Frontal cortex (tissue), 4 donors: Measurements from ENCODE around the gene OGFR. TPM values are rescaled to one million over a fixed set of nuclear protein-coding genes. Genes with fewer than 3 reads are reported as not detected.
A peak's percentile ranks its signal among the peaks of the same experiment; 100 is the strongest.

ENCODE experiments used
- DNase-seq, 2 donors: peaks; one replicate each; pipeline ENCODE4 v3.0.0; 2012; ENCODE audit warnings: low spot score in 2 of 2
- FAIRE-seq: peaks from 2 replicates; lab custom pipeline; 2012; peaks lifted over from hg19 to GRCh38; lab: Jason Lieb, UNC
- total RNA-seq: library from RNA; depleted of rRNA; stranded (reverse); fragments of >200 nt; gene quantifications from one replicate; pipeline ENCODE4 v1.2.3, GENCODE V29; 2014
- donor health status: control.
- donor health status: control.
- donor health status: control.

The OGFR gene
- total RNA-seq, 1 donor from 2014 or later: 24.1 TPM

DNA sequence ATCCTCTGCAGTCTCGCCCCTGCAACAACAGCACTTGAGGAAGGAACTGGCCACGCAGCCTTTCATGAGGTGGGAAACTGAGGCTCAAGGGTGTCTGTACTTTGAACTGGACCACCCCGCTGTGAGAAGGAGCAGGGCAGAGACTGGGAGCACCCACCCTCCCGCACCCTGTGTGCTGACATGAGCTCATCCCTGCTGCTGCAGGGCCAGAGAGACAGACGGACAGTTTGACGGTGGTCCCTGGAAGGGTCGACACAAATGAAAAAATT lies 25.3 kb upstream of the OGFR start:
- no peak for FAIRE-seq
- no peak for DNase-seq

DNA sequence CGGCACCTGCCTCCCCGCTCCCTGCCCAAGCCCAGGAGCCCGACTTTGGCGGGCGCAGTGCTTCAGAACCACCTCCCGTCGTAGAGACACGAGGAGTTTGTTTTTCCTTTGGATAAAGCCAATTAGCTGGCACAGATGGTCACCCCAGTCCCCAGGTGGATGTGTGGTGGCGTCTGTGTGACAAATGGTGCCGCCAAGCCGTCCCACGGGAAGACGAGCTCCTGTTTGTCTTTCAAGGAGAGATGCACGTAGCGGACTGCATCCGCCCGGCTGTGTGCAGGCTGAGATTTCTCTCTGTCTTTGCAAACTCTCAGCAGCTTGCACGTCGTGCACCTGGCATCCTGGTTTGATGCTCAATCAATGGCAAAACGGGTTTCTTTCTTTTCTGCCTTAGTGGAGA lies 24.4 kb upstream of the OGFR start:
- FAIRE-seq: no peak
- no peak for DNase-seq

DNA sequence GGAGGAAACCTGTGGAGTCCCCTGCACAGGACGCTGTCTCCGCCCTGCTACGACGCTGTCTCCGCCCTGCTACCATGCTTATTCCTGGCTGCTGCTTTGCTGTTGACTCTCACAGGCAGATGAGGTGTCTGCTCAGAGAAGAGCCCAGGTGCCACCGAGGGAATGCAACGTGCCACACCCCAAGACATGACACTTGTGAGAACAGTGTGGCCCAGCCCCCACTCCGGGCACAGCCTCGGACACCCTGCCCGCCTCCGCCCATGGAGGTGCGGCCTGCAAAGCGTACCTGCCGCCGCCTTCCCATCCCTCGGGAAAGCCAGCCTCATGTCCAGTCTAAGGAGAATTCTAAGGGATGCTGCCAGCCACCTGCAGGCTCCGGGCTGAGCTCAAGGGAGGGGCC lies 23.9 kb upstream of the OGFR start:
- DNase-seq: no peak

DNA sequence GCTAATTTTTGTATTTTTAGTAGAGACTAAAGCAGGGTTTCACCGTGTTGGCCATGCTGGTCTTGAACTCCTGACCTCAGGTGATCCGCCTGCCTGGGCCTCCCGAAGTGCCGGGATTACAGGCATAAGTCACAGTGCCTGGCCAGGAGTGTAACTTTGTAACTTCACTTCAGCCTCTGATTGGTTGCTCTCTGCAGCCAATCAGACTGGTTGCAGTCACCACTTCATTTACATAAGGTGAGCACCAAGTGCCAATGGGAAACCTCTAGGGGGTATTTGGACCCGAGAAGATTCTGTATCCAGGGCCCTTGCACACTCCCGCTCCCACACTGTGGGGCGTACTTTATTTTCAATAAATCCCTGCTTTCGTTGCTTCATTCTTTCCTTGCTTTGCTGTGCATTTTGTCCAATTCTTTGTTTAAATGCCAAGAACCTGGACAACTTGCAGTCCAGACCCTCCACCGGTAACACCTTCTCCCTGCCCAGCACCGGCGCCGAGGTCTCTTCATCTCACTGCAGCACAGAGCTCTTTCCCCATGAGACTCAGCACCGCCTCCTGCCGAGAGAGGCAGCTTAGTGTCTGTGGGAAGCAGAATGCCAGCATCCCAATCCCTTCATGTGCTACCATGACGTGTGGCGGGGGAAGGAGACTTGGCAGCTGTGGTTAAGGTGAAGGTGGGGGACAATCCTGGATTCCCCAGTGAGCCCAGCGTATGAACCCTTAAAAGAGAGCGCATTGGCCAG lies 22.3 kb upstream of the OGFR start:
- FAIRE-seq (no peak), DNase-seq (no peak)

More for the DNA sequence above, 23.9 kb upstream of the OGFR start:
- no peak for FAIRE-seq

DNA sequence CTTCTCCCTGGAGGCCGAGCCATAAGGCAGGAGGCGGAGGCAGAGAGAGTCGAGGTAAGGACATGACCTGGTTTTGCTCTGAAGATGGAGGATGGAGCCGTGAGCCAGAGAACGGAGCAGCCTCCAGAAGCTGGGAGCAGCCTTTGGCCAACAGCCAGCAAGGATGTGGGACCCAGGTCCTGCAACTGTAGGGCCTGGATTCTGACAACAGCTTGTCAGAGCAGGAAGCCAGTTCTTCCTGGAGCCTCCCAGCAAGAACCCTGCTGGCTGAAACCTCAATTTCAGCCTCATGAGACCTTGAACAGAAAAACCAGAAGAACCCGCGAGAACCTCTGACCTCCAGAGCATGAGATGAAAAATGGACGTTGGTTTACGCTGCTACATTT lies 21.7 kb upstream of the OGFR start:
- DNase-seq (no peak), FAIRE-seq (no peak)

DNA sequence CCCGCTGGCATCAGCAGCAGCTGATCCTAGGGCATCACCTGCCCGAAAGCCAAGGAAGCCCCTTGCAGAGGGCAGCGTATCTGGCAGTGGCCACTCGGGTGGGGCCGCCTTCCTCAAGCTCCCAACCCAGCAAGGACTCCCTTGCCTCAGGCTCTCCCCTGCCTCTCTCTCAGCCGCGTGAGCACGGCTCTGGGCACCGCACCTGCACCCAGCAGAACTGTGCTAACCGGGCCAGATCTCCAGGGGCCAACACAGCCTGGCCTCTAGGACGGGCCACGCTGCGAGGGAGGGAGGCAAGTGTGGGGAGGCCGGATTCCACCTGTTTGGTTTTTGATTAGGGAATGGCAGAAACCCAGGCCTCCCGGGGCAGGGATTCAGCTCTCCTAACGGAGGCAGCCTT lies 20.1 kb upstream of the OGFR start:
- FAIRE-seq: no peak
- no peak for DNase-seq

DNA sequence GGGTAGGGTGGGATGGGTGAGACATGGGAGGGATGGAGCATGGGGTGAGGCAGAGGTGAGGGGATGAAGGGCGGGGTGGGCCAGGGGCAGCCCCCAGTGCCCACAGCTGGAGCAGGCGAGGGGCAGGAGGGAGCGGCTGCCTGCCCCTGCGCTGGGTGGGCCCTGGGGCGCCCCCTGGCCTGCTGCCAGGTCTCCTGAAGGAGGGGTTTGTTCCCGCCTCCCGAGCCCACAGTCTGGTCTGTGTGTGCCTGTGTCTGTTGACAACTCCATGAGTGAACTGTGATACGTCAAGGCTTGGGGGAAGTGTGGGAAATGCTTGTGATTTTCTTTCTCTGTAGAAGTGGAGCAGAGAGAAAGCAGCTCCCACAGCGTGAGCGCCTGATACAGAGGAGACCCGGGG lies 19.2 kb upstream of the OGFR start:
- FAIRE-seq (no peak), DNase-seq (no peak)

DNA sequence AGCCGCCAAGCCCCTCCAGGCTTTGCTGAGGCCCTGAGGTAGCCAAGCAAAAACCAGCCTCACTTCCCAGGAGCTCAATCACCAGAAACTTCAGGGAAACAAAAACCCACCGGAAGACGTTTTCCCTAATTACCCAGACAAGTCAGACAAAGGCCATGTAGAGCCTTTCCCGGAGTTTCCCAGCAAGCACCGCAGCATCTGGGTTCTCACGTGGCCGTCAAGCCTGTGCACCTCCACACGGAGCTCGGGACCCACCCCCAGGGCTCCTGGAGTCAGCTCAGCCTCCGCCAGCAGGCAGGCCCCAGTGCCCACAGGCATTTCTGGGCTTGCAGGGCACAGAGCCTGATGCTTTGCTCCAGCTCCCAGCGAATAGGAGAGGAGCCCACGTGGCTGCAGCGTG lies 18.5 kb upstream of the OGFR start:
- no peak for DNase-seq
- FAIRE-seq: no peak

DNA sequence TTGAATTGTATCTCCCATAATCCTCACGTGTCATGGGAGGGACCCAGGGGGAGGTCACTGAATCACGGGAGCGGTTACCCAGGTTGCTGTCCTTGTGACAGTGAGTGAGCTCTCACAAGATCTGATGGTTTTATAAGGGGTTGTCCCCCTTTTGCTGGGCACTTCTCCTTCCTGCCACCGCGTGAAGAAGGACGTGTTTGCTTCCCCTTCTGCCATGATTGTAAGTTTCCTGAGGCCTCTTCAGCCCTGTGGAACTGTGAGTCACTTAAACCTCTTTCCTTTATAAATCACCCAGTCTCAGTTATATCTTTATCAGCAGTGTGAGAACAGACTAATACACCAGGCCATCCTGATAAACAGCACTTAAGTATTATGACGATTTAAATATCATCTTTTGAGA lies 17.3 kb upstream of the OGFR start:
- DNase-seq (no peak), FAIRE-seq (no peak)

DNA sequence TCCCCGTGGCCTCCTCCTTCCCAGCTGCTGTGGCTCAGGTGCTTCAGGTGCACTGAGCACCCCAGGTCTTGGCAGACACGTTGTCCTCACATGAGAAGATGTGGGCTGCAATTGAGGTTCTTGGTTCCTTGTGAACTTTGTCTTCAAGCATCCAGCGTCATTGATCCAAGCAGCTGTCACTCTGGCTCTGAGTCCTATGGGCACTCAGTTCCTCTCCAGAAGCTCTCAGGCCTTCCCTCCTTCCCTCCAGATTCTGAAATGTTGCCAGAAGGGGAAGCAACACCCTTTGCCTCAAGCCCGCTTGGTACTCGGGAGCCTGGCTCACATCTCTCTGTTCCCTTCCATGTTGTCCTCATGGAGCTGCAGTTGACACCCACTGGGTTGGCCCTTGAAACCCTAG lies 16.8 kb upstream of the OGFR start:
- DNase-seq (no peak), FAIRE-seq (no peak)

DNA sequence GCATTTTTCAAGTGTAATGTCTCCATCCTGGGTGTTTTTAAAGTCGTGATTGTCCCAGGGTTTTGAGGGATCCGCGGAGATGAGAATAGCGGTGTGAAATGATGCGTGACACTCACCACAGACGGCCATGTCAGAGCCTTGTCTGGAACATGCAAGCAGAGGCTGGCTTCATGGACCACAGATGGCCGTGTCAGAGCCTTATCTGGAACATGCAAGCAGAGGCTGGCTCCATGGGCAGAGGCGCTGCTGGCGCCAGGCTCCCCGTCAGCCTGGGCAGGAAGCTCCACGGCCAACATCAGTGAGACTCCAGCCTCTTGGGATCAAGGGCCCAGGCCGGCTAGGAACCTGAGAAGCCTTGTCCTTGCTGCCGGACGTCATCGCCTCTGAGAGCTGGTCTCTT lies 16.0 kb upstream of the OGFR start:
- FAIRE-seq: no peak

DNA sequence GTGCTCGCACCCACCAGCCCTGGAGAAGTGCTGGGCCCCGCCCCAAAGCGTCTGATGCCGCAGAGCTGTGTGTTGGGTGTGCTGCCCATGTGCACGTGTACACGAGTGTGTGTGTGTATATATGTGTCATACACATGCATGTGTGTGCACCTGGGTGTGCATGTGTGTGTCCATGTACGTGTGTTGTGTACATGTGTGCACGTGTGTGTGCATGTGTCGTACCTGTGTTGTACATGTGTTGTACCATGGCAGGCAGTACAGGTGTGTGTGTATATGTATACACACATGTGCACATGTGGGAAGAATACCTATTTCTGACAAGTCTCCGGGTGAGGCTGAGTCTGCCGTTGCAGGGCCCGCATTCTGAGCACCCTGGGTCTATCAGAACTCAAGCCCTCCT lies 14.6 kb upstream of the OGFR start:
- no peak for FAIRE-seq

More for the DNA sequence above, 16.0 kb upstream of the OGFR start:
- DNase-seq: no peak

DNA sequence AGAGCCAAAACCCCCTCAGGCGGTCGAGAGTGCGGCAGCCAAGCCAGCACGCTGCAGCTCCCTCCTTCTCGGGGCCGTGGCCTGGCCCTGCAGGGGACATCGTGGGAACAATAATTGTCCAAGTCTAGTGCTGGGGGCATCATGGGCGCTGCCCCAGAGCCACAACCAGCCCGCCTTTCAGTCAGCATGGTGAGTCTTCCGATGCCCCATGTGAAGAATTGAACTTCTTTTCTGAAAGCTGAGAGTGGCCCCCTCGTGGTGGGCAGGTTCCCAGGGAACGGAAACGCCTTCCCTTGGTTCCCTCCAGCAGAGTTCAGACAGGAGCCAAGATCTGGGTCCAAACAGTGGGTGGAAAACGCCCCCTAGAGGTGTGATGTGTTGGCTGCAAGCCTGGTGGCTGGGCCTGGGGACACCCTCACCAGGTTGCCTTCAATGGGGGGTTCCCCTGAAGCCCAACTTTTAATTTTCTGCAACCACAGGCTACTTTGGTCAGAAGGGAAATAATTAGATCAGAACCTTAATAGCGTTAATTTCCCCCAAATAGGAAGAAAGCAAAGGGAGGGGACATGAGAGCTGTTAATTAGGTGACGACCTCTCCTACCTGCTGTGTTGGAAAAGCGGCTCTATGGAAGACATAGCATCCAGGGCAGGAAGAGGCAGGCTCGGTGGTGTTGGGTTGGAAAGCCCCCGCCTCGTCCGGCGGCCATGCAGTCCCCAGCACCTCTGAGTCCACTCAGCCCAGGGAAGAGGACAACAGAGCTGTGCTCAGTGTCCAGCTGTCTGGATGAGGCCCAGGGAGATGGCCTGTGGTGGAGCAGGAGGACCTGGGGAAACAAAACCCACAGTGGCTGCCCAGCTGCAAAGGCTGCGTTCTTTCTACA lies 13.1 kb upstream of the OGFR start:
- FAIRE-seq (peak; percentile 13), DNase-seq (peak; percentile 79 to 80)

More for the DNA sequence above, 14.6 kb upstream of the OGFR start:
- DNase-seq: no peak

DNA sequence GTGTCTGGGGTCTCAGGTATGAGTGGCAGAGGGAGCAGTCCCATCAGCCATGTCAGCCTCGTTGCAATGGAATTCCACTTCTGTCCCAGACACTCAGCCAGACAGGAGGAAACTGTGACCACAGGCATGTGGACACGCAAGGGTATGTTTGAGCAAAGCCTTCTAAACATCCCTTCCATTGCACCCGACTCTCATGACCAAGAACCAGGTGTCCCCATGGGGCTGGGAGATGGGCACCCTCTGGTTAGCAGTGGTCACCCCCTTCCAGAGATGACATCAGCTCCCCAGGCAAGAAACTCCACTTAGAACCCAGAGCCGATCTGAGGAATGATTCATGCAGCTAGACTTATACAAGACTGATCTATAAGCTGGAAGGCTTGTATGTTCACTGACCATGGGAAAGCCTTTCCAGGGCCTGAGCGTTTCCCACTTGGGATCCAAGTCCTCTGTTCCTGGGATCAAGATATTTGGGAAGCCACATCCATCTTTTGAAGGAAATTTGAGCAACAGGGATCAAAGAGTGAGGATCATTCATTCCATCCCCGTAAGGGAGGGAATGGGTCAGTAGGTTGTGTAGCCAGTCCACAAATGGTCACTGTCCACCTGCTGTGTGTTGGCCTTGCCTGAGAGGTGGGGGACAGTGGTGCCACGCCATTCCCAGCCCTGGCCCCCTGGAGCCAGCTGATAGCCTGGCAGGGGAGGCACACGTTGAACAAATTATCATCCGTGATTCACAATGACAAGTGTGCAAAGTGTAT lies 12.3 kb upstream of the OGFR start:
- DNase-seq (no peak), FAIRE-seq (no peak)

DNA sequence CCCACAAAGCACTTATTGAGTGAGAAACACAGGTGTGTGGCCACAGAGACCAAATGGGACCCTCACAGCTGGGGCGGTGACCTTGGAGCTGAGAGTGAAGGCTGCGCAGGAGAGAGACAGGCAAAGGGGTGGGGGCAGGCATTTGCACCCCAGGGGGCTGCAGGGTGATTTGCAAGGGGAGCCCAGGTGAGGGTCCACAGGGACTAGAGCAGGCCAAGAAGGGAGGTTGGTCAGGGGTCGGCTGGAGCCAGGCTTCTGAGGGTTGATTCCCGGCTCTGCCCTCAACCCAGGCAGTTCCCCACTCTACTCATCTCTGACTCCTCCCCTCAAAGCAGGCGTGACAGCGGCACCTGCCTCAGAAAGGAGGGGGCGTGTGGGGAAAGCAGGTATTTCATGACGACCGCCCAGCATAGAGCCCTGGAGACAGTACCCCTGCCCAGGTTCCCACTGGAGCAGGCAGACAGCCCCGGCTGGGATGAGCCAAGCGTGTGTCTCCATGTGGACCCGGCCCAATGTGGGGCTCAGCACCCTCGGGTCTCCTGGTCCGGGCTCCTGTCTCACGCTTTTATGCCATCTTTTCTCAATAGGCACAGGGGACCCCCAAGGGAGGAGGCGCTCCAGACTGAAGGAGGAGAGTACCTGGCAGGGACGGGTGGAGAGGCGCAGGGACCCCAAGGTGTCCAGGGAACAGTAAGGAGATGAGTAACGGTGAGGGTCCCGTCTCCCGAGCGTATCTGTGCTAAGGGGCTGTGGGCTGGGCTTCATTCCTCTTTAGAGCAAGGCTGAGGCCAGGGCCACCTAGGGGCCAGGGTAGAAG lies 11.5 kb upstream of the OGFR start:
- no peak for FAIRE-seq
- DNase-seq: no peak

DNA sequence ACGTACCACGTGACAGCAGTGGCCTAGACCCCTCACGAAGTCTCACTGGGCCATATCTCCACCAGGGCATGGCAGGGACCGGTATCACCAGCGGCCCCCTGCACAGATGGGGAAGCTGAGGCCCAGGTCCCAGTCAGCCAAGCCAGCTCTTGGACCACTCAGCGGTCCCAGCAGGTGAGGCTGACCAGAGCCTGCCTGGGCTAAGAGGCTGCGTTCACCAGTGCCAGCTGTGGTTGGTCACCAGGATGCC lies 11.0 kb upstream of the OGFR start:
- DNase-seq (no peak), FAIRE-seq (no peak)

DNA sequence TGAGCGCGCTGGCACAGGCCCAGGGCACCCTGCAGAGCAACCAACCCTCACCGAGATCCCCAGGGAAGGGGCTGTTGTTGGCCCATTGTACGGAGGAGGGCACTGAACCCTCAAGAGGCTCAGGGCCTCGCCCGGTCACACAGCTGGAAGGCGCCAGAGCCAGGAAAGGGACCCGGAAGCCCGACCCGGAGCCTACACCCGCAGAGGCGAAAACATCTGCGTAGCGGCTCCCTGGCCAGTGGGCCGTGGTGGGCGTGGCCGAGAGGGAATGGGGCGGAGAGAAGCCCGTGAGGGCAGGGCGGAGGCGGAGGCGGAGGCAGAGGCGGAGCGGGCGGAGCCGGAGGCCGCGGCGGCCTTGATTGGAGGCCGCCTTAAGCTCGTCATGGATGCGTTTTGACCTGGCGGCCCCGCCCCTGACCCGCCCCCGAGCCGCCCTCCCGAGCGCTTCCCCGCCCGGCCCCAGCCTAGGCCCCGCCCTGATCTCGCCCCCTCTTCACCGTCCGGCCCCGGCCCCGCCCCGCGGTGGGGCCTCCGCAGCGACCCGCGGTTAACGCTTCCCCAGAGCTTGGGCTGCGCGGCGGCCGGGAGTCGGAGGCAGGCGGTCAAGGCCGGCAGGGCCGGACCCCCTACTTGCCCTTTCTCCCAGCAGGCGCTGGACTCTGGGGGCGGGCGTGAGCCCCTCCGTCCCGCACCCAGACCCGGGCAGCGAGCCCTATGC lies 10.5 kb upstream of the OGFR start:
- DNase-seq: peak; percentile 96 to 98

DNA sequence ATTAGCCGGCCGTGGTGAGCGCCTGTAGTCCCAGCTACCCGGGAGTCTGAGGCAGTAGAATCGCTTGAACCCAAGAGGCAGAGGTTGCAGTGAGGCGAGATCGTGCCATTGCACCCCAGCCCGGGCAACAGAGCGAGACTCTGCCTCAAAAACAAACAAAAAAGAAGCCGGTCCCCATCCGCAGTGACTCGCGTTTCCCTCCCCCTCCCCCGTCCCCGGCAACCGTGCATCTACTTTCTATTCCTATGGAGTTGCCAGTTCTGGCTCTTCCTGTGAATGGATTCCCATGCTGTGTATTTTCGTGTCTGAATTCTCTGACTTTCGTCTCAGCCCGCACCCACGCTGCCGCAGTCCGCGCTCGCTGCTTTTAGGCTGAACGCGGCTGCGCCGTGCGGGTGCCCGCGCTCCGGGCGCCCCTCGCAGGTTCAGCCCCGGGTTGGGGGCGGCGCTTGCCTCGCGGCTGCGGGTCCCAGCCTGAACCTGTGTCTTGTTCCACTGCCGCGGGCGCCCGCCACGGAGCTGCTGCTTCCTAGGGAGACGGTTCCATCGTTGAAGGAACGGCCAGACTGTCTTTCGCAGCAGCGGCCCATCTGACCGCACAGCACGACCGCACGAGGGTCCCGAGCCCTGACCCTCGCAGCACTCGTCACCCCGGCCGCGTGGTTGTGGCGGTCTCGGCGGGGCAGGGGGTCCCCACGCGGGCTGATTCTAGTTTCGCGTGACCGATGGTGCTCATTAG lies 9.4 kb upstream of the OGFR start:
- DNase-seq: peak in 1 of 2 donors; percentile 68
- FAIRE-seq: no peak

More for the DNA sequence above, 10.5 kb upstream of the OGFR start:
- FAIRE-seq: no peak
